CD14-positive monocyte (primary cell): ENCODE data around the gene HOXC12. TPM values are rescaled to one million over a fixed set of nuclear protein-coding genes. Genes with fewer than 3 reads are reported as not detected.

ENCODE experiments used
- DNase-seq, 3 donors: peaks; one replicate each; pipeline ENCODE4 v3.0.0-alpha.2; 2011 to 2022
- H2AFZ ChIP-seq: 2 replicates; pipeline ENCODE4 v1.6.0; 2012; ENCODE audit warnings: mild to moderate bottlenecking, low read depth, low read length, inconsistent platforms; ENCODE audit not compliant: insufficient read depth, poor library complexity, severe bottlenecking
- H3K27ac ChIP-seq, 2 donors: 1 replicate in 1 of 2; 2 replicates in 1 of 2; pipeline ENCODE4 v1.5.1; 2012 to 2013; ENCODE audit warnings: low read length in 2 of 2, control low read depth in 1 of 2, inconsistent platforms in 1 of 2, low read depth in 1 of 2, mild to moderate bottlenecking in 1 of 2
- H3K27me3 ChIP-seq, 2 donors: one replicate each; pipeline versions ENCODE4 v1.6.0 to v1.6.1; 2011 to 2013; ENCODE audit warnings: low read length in 2 of 2; ENCODE audit not compliant: control insufficient read depth in 2 of 2, insufficient read depth in 2 of 2
- H3K36me3 ChIP-seq, 2 donors: replicated peaks in 1 of 2; 1 replicate in 1 of 2; 2 replicates in 1 of 2; pipeline versions ENCODE4 v1.5.1 to v1.6.1; 2012 to 2013; ENCODE audit warnings: low read length in 2 of 2, control low read depth in 1 of 2, inconsistent platforms in 1 of 2, mild to moderate bottlenecking in 1 of 2; ENCODE audit not compliant: insufficient read depth in 2 of 2, control insufficient read depth in 1 of 2
- H3K4me1 ChIP-seq, 2 donors: 1 replicate in 1 of 2; 2 replicates in 1 of 2; pipeline versions ENCODE4 v1.5.1 to v1.6.1; 2012 to 2013; ENCODE audit warnings: low read length in 2 of 2, control low read depth in 1 of 2, inconsistent platforms in 1 of 2, mild to moderate bottlenecking in 1 of 2, moderate library complexity in 1 of 2; ENCODE audit not compliant: insufficient read depth in 2 of 2, control insufficient read depth in 1 of 2
- H3K4me2 ChIP-seq: replicated peaks from 2 replicates; pipeline ENCODE3; 2012; ENCODE audit warnings: low read length, moderate library complexity, mild to moderate bottlenecking; ENCODE audit not compliant: poor library complexity, severe bottlenecking; ENCODE audit errors: extremely low read depth
- H3K4me3 ChIP-seq, 3 experiments: fragments of 200-600 bp in 1 of 3; sonication (generic) in 1 of 3; replicated peaks in 1 of 3; 1 replicate in 2 of 3; 2 replicates in 1 of 3; pipeline ENCODE4 v1.5.1; 2011 to 2013; ENCODE audit warnings: low read length in 3 of 3, mild to moderate bottlenecking in 3 of 3, control low read depth in 2 of 3, low read depth in 2 of 3, inconsistent platforms in 1 of 3, moderate library complexity in 1 of 3
- H3K79me2 ChIP-seq: 2 replicates; pipeline ENCODE4 v1.6.0; 2012; ENCODE audit warnings: mild to moderate bottlenecking, control low read depth, inconsistent platforms, low read length, moderate library complexity; ENCODE audit not compliant: insufficient read depth
- H3K9ac ChIP-seq: 2 replicates; pipeline ENCODE4 v1.6.0; 2017; ENCODE audit warnings: low read length, mild to moderate bottlenecking; ENCODE audit not compliant: insufficient read depth, poor library complexity, severe bottlenecking
- H3K9me3 ChIP-seq, 2 donors: replicated peaks in 1 of 2; 1 replicate in 1 of 2; 2 replicates in 1 of 2; pipeline versions ENCODE4 v1.5.1 to v1.6.1; 2012 to 2013; ENCODE audit warnings: low read length in 2 of 2, control low read depth in 1 of 2; ENCODE audit not compliant: control insufficient read depth in 1 of 2, insufficient read depth in 1 of 2
- H4K20me1 ChIP-seq: 2 replicates; pipeline ENCODE4 v1.6.0; 2012; ENCODE audit warnings: mild to moderate bottlenecking, low read length, control low read depth, moderate library complexity; ENCODE audit not compliant: insufficient read depth
- H3K27ac Mint-ChIP-seq, 7 donors: one replicate each; pipeline ENCODE4 v1.8.0; 2020; ENCODE audit warnings: mild to moderate bottlenecking in 7 of 7, mixed read lengths in 7 of 7, moderate library complexity in 6 of 7, inconsistent platforms in 2 of 7
- H3K27me3 Mint-ChIP-seq, 3 donors: one replicate each; pipeline ENCODE4 v1.8.0; 2021 to 2022; ENCODE audit warnings: low read depth in 3 of 3, mild to moderate bottlenecking in 3 of 3, mixed read lengths in 3 of 3, moderate library complexity in 3 of 3, inconsistent platforms in 1 of 3
- H3K36me3 Mint-ChIP-seq, 2 donors: one replicate each; pipeline ENCODE4 v1.8.0; 2020; ENCODE audit warnings: mixed read lengths in 2 of 2, inconsistent platforms in 1 of 2, mild to moderate bottlenecking in 1 of 2
- H3K4me1 Mint-ChIP-seq: one replicate; pipeline ENCODE4 v1.8.0; 2020; ENCODE audit warnings: mild to moderate bottlenecking, mixed read lengths
- H3K4me3 Mint-ChIP-seq, 2 donors: one replicate each; pipeline ENCODE4 v1.8.0; 2020; ENCODE audit warnings: mild to moderate bottlenecking in 2 of 2, mixed read lengths in 2 of 2, moderate library complexity in 1 of 2
- H3K9me3 Mint-ChIP-seq, 7 donors: one replicate each; pipeline ENCODE4 v1.8.0; 2020 to 2022; ENCODE audit warnings: mixed read lengths in 7 of 7, mild to moderate bottlenecking in 6 of 7, moderate library complexity in 6 of 7, inconsistent platforms in 2 of 7
- CTCF ChIP-seq: fragments of 200-600 bp; IDR thresholded peaks from one replicate; pipeline ENCODE4 v1.8.0; 2022; ENCODE audit warnings: antibody characterized with exemption, mild to moderate bottlenecking
- WGBS: methylation state at CpG from one replicate; pipeline ENCODE4 v1.1.5; 2013; ENCODE audit warnings: missing lambda C conversion rate; ENCODE audit not compliant: insufficient coverage; 5-methylcytosine and 5-hydroxymethylcytosine counted together
- intact Hi-C, 2 donors: fragments of 100-400 bp; cut with micrococcal nuclease; formaldehyde crosslinking; loops; one replicate each; pipeline versions ENCODE4 v1.15.0 to v1.15.1; 2023
- polyA plus RNA-seq, 3 donors: library from polyadenylated mRNA; depleted of rRNA in 1 of 3; unstranded in 2 of 3; stranded (reverse) in 1 of 3; fragments of 300-500 nt in 2 of 3; fragments of >200 nt in 1 of 3; fragmentation: Illumina TruSeq in 2 of 3; gene quantifications; 1 replicate in 2 of 3; 2 replicates in 1 of 3; pipeline ENCODE4 v1.2.3, GENCODE V29; 2012 to 2021

Gene HOXC12
- polyA plus RNA-seq, 3 donors: not detected

GRCh38 chr12:53969588-53970259 lies 15.0 kb downstream of the HOXC12 start:
- Histone ChIP-seq H3K4me1 (peaks cover 6 to 15% of the 10 kb centered on the region in 2 donors), H3K4me3 (no peak overlapping the region), H2AFZ (no peak overlapping the region), H3K36me3 (no peaks in the 10 kb centered on the region), H3K27me3 (peaks cover 100% of the 10 kb centered on the region in 2 donors), H3K4me2 (no peak overlapping the region), H4K20me1 (no peaks in the 10 kb centered on the region), H3K27ac (no peak overlapping the region), H3K9ac (no peak overlapping the region), H3K79me2 (no peaks in the 10 kb centered on the region), H3K9me3 (peaks cover 16 to 84% of the 10 kb centered on the region in 2 donors)
- peaks cover 10 to 71% (median 44%) of the 10 kb centered on the region in 7 donors for H3K9me3 Mint-ChIP-seq
- H3K36me3 Mint-ChIP-seq: peaks cover 11 to 31% of the 10 kb centered on the region in 2 donors
- WGBS: 7% methylated on average over 4 of the region's 12 CpGs
- H3K27me3 Mint-ChIP-seq: peaks cover 97 to 100% (median 99%) of the 10 kb centered on the region in 3 donors
- no peak for TF ChIP-seq CTCF
- intact Hi-C loops: loop anchor here in 1 of 2 donors (10.0 kb wide), 1 partner anchor 65 kb away; the partner anchor contains the start of gene HOXC5
- no peak overlapping the region for H3K27ac Mint-ChIP-seq
- peak overlapping the region in 1 of 2 donors; percentile 67 for H3K4me3 Mint-ChIP-seq
- no peak for DNase-seq
- peaks cover 36% of the 10 kb centered on the region for H3K4me1 Mint-ChIP-seq

DNA sequence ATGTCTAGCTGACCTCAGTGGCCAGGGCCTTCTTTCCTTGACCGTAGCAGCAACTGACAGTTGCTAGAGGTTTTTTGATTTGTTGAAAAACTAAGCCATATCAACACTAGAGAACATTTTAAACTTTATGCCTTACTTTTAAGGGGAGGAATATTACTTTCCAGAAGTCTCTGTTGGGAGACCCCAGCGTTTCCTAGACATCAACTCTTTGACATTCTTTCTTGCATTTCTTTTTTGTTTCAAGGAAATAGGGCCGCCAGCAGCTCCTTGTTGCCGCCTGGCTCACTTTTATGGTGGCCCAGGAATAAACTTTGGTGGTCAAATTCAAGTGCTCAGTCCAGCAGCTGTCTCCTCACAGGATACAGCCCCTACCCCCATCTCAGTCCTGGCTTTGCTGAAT lies 15.7 kb downstream of the HOXC12 start:
- peaks cover 17 to 83% of the 10 kb centered on the region in 2 donors for H3K9me3 ChIP-seq
- no peaks in the 10 kb centered on the region for H4K20me1 ChIP-seq
- no peak for TF ChIP-seq CTCF
- Mint-ChIP-seq H3K4me1 (peaks cover 38% of the 10 kb centered on the region), H3K27me3 (peaks cover 97 to 100% (median 99%) of the 10 kb centered on the region in 3 donors), H3K9me3 (peaks cover 8 to 71% (median 45%) of the 10 kb centered on the region in 7 donors), H3K27ac (no peak overlapping the region), H3K36me3 (peaks cover 10 to 30% of the 10 kb centered on the region in 2 donors), H3K4me3 (peak overlapping the region in 1 of 2 donors; percentile 75)
- no peak overlapping the region for H3K4me2 ChIP-seq
- peaks cover 10 to 22% of the 10 kb centered on the region in 2 donors for H3K4me1 ChIP-seq
- H3K36me3 ChIP-seq: no peaks in the 10 kb centered on the region
- intact Hi-C loops: loop anchor here in 1 of 2 donors (10.0 kb wide), 1 partner anchor 64 kb away; the partner anchor contains the start of gene HOXC5
- 12% methylated on average over 3 of the region's 4 CpGs for WGBS
- H3K27ac ChIP-seq: no peak overlapping the region
- H3K9ac ChIP-seq: no peak overlapping the region
- H3K27me3 ChIP-seq: peaks cover 100% of the 10 kb centered on the region in 2 donors
- H2AFZ ChIP-seq: no peak overlapping the region
- DNase-seq: no peak
- no peaks in the 10 kb centered on the region for H3K79me2 ChIP-seq
- H3K4me3 ChIP-seq: no peak overlapping the region
